ENCODE results near the gene TPK1.
"Not testable (repeated sequence)": the region's sequence is repeated elsewhere in the genome, so short reads cannot be mapped to it uniquely, and the experiment has no call there.

TPK1 gene

DNA sequence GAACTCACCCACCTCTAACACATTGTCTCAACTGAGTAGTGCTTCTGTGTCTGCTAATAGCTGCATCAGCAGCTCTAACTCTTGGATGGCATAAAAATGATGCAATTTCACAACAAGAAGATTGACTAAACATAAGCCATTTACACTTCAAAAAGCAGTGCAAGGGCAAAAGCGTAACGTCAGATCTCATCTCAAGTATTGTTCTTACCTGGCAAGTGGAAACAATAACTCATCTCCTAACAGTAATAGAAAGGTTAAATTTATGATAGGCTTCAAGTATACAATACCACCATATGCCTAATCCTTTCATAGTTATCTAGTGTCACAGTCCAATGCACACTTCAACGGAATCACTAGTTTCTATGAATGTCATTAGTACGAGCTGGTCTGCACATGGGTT is 14.8 kb downstream of the TPK1 start:
- no peak for DNase-seq

DNA sequence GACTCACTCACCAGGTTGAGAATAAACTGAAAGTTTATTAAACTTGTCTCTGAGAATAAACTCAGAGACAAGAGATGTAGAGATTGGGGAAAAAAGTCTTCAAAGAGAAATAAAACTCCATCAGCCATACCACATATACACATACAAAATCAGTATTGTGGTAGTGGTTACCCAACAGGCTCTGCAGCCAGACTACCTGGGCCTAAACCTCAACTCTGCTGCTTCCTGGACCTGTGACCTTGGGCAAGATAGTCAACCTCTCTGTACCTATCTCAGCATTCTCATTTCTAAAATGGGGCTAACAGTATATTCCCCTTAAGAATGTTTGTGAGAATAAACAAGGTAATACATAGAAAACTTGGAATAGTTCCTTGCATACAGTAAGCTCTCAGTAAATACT is 15.3 kb downstream of the TPK1 start:
- DNase-seq, result no peak

DNA sequence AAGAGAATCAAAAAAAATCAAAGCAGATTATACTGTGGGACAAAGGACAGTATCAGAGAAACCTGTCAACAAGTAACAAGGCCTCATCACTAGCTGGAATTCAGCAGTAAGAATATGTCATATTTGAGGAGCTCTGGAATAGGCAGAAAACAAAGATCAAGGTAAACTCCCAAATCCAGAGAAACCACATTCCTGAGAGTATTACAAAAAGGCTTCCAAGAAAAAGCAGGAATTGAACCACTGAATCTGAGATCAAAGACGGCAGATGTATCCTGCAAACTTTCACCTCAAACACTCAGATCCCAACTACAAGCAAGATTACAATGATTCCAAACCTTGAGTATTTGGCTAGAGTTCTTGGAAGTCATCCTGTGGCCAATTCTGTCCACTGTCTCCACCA is 16.3 kb downstream of the TPK1 start:
- DNase-seq, result no peak

DNA sequence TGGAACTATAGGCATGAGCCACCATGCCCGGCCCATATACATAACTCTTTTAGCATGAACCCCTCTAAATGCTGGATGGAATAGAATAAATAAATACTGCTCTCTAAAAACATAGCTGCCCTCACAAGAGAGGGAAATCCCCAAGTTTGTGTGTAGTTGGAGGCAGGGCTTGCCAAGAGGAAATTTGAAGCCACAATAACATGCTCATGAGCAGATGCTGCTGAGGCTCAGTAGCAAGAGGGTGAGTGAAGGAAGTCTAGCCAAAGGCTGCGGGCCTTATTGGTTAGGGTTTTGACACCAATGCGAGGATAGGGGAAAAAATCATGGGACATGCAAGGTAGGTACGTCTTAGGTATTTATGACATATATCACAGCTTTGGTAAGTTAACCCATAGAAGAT is 17.3 kb downstream of the TPK1 start:
- no peak for DNase-seq

DNA sequence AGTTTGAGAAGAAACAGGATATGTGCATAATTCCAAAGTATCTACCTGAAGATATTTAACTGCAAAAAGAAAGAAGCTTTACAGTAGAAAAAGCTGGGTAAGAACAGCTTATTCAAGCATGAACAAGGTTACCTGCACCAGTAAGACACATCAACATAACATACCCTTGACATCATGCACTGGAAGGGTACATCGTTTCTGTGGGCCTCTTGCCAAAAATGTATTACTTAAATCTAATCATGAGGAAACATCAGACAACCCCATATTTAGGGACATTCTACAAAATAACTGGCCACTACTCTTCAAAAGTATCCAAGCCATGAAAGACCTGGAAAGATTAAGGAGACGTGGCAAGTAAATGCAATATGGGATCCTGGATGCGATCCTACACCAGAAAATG is 18.9 kb downstream of the TPK1 start:
- DNase-seq, result no peak

DNA sequence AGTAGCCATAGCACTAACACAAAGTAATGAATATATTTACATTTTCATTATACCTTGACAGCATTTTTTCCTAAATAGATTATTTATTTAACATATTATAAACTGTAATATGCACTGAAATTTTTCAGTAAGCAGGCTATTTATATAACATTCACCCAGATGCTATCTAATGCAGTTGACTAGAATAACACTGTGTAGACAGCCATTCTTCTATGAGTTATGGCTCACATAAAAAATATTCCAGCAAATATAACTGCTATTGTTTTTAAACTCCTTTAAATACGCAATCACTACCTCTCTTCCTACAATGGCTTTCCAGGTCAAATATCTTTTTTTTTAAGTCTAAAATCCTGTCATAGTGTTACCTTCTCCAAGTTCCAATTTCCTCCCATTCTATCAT is 21.6 kb downstream of the TPK1 start:
- DNase-seq, result no peak

DNA sequence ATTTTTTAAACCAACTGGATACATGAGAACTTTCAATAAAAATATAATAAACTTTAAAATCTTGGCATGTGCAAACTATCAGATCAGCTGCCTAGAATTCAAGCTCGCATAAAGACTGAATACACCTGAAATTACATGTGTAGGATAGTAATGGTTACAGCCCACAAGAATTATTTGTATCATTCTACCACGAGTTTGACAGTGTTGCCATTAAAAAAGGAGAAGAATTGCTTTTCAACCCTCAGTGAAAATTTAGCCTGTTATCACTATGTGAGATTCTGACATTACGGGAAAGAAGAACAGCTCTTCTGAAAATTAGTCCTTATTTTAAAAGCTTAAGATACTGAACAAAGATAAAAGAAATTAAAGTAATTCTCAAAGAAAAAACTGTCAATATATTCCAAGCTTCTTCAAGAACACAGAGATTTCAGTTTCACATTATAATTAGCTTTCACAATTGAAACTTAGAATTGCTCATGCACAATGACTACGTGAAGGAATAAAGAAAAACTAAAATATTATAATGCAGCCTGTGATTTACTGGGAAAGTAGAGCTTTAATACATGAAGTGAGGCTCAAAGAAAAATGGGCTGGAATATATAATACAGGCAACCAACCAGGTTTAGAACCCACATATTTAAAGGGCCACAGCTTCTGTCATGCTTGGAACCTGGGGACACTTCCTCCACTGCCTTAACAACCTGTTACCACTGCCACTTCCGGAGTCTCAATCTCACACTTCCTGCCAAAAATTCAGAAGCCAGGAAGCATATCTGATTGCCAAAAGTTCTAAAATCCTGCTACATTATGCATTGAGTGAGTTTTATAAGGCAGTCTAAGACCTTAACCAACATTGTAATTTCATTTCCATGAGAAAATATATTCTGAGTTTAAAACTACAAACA is 23.2 kb downstream of the TPK1 start:
- no peak for DNase-seq

DNA sequence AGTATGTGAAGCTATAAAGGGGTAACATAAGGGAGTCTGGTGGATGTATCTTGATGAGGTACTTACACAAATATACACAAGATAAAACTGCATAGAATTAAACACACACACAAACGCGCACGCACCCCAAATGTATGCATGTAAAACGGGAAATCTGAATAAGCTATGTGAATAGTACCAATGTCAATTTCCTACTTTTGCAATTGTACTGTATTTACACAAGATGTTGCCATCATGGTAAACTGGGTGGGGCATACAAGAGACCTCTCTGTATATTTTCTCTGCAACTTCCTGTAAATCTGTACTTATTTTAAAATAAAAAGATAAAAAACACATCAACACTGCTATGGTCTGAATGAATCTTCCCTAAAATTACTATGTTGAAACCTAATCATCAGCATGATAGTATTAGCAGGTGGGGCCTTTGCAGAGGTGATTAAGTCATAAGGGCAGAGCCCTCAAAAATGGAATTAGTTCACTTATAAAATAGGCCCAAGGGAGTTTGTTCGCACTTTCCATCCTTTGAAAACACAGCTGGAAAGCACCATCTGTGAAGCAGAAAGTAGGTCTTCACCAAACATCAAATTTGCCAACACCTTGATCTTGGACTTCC is 30.1 kb downstream of the TPK1 start:
- no peak for DNase-seq

DNA sequence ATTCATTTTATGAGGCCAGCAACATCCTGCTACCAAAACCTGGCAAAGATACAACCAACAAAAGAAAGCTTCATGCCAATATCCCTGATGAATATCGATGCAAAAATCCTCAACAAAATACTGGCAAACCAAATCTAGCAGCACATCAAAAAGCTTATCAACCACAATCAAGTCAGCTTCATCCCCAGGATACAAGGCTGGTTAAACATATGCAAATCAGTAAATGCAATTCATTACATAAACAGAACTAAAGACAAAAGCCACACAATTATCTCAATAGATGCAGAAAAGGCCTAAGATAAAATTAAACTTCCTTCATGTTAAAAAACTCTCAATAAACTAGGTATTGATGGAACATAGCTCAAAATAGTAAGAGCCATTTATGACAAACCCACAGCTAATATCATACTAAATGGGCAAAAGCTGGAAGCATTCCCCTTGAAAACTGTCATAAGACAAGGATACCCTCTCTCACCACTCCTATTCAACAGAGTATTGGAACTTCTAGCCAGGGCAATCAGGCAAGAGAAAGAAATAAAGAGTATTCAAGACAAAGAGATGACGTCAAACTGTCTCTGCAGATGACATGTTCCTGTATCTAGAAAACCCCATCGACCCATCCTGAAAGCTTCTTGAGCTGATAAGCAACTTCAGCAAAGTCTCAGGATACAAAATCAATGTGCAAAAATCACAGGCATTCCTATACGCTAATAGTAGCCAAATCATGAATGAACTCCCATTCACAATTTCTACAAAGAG is 35.0 kb downstream of the TPK1 start:
- DNase-seq, result not testable (repeated sequence)

DNA sequence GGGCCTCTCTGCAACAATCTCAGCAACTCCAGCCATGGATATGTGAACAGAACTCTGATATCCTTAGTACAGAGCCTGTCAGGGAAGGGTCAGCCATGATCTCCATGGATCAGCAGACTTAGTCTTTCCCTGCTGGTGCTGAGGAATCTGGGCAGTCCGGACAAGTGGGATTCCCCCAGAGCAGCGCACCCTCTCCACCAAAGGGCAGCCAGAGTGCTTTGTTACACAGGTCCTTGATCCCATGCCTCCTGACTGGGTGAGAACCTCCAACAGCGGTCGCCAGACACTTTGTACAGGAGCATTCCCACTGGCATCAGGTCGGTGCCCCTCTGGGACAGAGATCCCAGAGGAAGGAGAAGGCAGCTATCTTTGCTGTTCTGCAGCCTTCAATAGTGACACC is 38.9 kb downstream of the TPK1 start:
- no peak for DNase-seq

DNA sequence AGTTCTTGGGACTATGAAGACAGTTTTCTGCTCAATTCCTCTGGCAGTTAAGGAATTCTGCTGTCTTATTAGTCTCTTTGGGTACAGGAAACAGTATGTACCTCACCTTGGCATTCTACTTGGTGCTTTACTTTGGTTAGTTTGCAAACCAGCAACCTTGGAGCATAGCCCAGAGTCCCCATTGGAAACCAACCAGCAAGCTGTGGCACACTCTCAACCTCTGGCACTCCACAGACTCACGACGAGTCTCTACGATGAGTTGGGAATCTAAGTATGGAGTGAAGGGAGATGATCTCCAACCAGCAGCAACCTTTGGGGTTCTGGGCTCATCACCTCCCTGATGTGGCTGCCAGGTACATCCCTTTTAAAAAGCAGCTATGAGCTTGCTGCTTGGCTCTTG is 43.8 kb downstream of the TPK1 start:
- DNase-seq, result no peak

DNA sequence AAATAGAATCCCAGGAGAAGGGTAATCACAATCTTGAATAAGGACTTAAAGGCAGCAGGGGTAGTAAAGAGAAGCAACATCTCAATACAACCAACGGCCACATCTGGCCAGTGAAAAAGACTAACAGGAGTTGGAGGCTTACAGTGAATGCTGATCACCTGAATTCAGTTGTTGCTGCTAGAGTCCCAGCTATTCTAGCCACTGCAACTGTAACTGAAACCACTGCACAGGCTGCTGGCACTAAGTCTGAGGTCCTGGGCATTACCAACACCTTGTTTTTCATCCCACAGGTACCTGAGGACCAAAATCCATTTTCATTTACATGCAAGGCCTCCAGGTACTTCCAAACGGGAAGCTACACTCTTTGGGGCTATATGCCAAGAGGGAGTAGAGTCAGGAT is 44.4 kb downstream of the TPK1 start:
- DNase-seq, result no peak

DNA sequence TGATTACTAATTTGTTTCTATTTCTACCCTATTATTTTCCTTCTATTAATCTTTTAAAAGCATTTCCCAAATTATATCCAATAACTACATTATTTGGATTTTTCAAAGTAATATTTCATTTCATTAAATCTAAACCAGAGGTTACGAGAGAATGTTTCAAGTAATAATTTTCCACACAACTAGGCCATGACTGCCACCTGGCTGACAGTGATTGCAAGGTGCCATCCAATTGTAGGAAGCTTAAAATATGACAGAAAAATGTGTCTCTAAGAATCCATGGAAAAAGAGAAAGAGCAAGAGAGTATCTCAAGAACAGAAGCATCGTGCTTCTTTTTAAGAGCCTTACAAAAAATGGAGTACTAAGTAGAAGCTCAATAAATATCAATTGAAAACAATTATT is 48.7 kb downstream of the TPK1 start:
- DNase-seq, result no peak

DNA sequence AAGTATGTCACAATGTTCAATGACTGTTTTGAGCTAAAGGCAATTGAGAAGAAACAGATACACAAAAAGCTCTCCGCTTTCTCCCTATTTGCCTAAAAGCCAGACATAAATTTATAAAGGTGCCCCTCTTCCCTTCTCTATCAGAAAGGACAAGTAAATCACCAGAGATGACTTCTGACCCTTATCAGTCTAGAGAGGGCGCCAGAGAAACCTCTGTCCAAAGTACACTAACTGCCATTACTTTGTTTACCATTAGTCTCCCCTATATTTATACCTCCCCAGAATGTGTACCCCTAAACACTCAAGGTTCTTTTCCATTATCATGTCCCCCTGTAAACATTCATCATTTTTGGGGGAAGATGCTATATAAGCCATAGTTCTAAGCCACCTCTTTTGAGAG is 49.3 kb downstream of the TPK1 start:
- DNase-seq, result no peak

DNA sequence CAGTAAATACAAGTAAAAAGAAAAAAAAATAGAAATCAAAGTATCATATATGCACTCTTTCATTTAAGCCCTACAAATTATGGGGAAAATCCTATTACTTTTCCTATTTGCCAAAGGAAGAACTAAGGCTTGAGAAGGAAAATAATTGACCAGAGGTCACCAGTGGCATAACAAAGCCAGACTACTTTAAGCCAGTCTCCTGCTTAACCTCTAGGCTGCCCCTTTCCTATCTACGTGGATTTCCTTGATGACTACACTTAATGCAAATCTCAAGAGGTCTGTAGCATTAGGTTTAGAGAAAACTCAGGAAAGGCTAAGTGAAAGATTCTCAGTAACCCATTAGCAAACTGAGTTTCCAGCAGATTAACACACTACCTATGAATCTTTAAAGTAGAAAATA is 49.8 kb downstream of the TPK1 start:
- DNase-seq, result no peak

DNA sequence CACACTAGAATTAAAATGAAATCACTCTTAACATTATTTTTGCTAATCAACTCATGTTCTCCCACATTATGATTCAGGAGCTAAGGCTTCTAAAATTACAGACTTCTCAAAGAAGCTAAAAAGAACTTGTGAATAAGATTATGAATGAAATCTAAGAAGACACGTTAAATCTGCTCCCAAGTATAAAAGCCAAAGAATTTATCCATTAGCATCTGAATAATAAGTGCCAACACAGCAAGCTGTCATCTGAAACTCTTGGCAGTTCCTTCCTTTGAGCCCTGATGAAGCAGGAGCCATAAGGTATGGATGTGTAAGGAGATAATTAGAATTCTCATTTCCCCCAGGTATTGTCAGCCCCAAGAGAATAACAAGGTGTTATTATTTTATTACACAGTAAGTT is 50.3 kb downstream of the TPK1 start:
- DNase-seq, result no peak

DNA sequence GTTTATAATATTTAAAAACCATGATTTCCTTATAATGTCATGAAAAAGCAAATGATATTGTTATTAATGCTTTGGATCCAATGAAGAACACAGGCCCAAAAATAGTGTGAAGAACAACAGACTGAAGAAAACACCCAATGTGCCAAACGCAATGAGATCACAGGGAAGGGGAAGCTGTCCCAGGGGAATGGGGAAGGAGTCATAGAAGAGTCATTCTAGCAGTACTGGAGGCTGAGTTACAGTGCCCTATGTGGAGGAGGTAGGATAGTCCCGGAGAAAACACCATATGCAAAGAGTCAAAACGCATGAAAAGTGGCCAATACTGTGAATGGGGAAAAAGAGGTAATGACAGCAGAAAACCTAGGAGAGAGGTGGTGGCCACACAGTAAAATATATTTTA is 50.9 kb downstream of the TPK1 start:
- no peak for DNase-seq

DNA sequence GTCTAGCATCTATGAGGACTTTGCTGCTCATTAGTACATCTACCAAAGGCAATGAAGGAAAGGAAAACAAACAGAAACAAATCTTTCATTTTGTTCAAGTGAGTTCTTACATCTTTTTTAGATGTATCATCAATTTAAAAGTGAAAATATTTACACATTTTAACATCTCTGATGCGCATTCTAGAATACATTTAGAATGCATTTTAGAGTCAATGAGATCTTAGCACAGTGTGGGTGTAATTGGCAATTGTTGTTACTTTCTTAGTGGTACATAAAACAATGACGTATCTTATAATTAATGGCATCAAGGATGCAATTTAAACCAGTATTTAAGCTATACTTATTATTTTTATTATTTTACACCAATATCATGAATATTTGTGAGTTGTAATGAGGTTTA is 51.4 kb downstream of the TPK1 start:
- DNase-seq, result no peak

DNA sequence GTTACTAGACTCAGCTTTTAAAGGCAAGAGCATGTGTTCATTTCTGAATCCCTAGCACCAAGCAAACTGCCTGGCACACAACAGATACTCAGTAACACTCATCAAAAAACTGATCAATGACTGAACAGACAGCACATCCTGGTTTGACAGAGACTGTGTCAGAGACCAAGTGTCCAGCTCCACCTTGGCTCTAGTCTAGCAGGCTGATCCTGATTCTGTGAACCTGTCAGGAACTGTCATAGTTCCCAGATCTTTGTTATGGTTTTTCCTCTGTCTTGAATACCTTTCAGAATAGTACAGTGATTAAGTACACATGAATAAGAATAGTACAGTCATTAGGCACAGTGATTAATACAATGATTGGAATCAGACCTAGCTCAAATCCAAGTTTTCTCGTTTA is 53.0 kb downstream of the TPK1 start:
- DNase-seq, result no peak

DNA sequence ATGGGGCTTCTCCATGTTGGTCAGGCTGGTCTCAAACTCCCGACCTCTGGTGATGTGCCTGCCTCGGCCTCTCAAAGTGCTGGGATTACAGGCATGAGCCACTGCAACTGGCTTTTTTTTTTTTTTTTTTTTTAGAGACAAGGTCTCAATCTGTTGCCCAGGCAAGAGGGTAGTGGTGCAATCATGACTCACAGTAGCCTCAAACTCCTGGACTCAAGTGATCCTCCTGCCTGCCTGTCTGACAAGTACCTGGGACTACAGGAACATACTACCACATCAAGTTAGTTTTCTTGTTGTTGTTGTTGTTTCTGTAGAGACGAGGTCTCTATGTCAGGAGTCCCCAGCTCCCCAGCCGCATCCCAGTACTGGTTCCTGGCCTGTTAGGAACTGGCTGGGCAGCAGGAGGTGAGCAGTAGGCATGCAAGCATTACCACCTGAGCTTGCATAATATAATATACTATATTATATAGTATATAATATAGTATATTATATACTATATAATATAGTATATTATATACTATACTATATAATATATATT is 55.7 kb downstream of the TPK1 start:
- no peak for DNase-seq

DNA sequence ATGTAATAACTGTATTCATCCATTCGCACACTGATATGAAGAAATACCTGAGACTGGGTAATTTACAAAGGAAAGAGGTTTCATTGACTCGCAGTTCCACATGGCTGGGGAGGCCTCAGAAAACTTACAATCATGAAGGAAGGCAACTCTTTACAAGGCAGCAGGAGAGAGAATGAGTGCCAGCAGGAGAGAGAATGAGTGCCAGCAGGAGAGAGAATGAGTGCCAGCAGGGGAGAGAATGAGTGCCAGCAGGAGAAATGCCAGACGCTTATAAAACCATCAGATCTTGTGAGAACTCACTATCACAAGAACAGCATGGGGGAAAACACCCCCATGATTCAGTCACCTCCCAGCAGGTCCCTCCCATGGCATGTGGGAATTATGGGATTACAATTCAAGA is 58.0 kb downstream of the TPK1 start:
- not testable (repeated sequence) for DNase-seq

DNA sequence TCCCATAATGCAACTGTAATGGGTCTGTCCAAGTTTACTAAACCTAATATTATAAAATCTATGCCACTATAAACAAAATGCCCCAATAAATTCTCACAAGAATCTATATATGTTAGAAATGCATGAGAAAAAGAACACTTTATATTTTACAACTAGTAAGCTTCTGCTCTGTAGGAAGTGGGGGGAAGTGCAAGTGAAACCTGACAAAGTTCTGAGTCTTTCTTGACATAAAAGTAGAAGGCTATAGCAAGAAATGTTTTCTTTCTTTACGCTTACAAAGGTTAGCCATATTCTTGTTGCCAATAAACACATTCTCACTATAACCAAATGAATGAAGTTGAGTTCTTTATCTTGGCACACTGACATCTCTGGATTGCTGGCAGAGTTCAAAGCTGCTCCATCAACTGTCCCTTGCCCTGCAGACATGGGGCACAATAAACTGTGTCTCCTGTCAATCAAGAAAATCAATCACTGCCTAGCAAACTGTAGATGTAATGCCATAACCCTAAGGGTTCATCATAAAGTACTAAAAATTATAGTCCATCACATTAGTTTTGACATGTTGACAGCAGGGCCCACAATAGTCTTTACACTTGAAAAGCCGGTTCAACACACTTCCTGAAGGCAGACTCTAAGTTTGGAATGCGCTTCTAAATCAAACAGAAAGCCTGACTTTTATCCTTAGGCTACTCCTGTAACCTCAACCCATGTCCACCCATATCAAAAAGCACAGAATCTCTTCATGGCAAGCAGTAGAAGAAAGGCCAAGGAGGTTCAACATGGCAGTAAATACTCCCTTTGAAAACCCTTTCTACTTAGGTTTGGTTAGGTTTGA is 58.6 kb downstream of the TPK1 start:
- no peak for DNase-seq

DNA sequence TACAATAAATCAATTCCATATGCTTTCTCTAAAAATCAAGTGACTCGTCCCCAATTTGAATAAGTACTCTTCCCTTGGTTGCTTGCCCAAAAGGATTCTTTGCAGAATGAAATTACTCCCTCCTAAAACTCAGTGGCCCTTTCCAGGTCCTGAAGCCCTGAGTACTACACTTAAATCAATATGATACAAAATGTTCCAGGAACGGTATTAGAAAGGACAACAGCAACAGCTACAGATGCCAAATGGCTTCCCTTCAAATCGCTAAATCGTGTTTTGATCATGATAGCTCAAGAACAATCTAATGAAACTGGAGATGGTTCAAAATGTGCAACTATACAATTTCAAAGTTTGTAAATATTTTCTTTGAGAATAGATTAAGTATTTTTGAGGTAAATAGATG is 59.4 kb downstream of the TPK1 start:
- DNase-seq, result no peak
